Measurements from ENCODE around the gene SAMD4A.

- TF ChIP-seq, protein P1, sequence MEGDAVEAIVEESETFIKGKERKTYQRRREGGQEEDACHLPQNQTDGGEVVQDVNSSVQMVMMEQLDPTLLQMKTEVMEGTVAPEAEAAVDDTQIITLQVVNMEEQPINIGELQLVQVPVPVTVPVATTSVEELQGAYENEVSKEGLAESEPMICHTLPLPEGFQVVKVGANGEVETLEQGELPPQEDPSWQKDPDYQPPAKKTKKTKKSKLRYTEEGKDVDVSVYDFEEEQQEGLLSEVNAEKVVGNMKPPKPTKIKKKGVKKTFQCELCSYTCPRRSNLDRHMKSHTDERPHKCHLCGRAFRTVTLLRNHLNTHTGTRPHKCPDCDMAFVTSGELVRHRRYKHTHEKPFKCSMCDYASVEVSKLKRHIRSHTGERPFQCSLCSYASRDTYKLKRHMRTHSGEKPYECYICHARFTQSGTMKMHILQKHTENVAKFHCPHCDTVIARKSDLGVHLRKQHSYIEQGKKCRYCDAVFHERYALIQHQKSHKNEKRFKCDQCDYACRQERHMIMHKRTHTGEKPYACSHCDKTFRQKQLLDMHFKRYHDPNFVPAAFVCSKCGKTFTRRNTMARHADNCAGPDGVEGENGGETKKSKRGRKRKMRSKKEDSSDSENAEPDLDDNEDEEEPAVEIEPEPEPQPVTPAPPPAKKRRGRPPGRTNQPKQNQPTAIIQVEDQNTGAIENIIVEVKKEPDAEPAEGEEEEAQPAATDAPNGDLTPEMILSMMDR (conservative IDR thresholded peaks at IDR 0.05), result no peak
- TF ChIP-seq EZH2 (IDR thresholded peaks at IDR 0.05; ENCODE audit: low read depth), result no peak
Observed at GRCh38 chr14:54754623-54755386, 187.9 kb downstream of the SAMD4A start.

All from PC-9 (cell line).